Activated B cell treated with CpG ODN at 0.5 μM for 24 hours (primary cell): ENCODE data around the gene PAK1. TPM values are rescaled to one million over a fixed set of nuclear protein-coding genes. Genes with fewer than 3 reads are reported as not detected.

Source experiments
- ATAC-seq: fragments of 200-7000 bp; cut with Tn5 transposase; one replicate; pipeline ENCODE4 v1.10.0; 2021; ENCODE audit warnings: low read depth, mild to moderate bottlenecking, moderate library complexity
- CTCF ChIA-PET: fragments of 350-600 bp; sonication (Branson Sonifier 250); formaldehyde crosslinking; loops from one replicate; lab custom pipeline; 2021; ENCODE audit warnings: antibody characterized with exemption; lab: Charles Lee
- POLR2A ChIA-PET: fragments of 350-600 bp; sonication (Branson Sonifier 250); formaldehyde crosslinking; loops from one replicate; lab custom pipeline; 2021; ENCODE audit warnings: antibody characterized with exemption; lab: Charles Lee
- DNase-seq: peaks from one replicate; pipeline ENCODE4 v3.0.0; 2022
- H3K27ac Mint-ChIP-seq: one replicate; pipeline ENCODE4 v1.8.0; 2020; ENCODE audit warnings: mixed read lengths
- H3K27me3 Mint-ChIP-seq: one replicate; pipeline ENCODE4 v1.8.0; 2021; ENCODE audit warnings: mixed read lengths
- H3K36me3 Mint-ChIP-seq: one replicate; pipeline ENCODE4 v1.8.0; 2021; ENCODE audit warnings: low read depth, mixed read lengths
- H3K4me1 Mint-ChIP-seq: one replicate; pipeline ENCODE4 v1.8.0; 2021; ENCODE audit warnings: mixed read lengths
- H3K4me3 Mint-ChIP-seq: one replicate; pipeline ENCODE4 v1.8.0; 2020; ENCODE audit warnings: mild to moderate bottlenecking, mixed read lengths
- H3K9me3 Mint-ChIP-seq: one replicate; pipeline ENCODE4 v1.8.0; 2020; ENCODE audit warnings: mixed read lengths
- intact Hi-C: fragments of 100-400 bp; cut with micrococcal nuclease; formaldehyde crosslinking; loops from one replicate; pipeline ENCODE4 v1.15.1; 2024
- total RNA-seq: library from RNA; stranded (reverse); gene quantifications from 2 replicates; pipeline ENCODE4 v1.2.3, GENCODE V29; 2022
- TF ChIP-seq, protein P1 (sequence below): fragments of 200-600 bp; IDR thresholded peaks from one replicate; pipeline ENCODE4 v1.8.0; 2022; ENCODE audit warnings: antibody characterized with exemption, mild to moderate bottlenecking

The PAK1 gene
- total RNA-seq, 1 donor from 2014 or later: 21.1 TPM

DNA sequence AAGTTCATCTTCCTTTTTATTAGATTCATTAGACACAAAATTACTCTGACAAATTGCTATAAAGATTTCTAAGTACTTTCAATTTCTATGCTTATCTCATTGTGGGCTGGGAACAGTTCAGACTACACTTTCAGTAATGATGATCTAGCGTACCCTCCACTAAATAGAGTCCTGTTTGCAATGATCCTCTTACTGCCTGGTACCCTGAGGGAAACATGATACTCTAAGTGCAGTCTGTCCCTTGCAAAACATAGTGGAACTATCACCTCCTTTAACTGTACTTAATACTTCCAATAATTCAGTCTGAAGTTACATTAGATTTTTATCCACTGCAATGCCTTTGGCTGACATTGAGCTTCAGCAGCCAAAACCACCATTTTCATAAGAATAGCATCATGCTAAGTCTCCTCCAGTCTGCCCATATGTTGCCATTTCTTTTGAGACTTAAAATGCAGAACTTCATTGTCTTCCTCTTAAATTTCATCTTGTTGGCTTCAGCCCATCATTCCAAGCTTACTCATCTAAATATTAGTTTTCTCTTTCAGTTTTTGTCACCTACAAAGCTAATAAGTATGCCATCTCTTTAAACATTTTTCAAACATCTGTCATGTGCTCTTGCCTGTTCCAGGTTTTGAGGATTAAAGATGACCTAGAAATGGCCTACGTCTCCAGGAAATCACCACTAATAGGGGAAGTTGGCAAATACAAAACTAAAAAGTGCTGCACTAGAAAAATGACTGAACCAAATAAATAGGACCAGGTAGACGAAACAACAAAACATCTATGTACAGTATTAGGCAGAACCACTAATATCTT lies 55.5 kb downstream of the PAK1 start:
- POLR2A ChIA-PET: no interaction called here
- DNase-seq (no peak), ATAC-seq (no peak)
- Mint-ChIP-seq H3K9me3 (no peaks in the 10 kb centered on the region), H3K4me1 (peaks cover 4% of the 10 kb centered on the region), H3K27ac (no peak overlapping the region), H3K27me3 (peaks cover 2% of the 10 kb centered on the region), H3K36me3 (no peaks in the 10 kb centered on the region), H3K4me3 (no peak overlapping the region)
- CTCF ChIA-PET: no interaction called here
- TF ChIP-seq, protein P1, sequence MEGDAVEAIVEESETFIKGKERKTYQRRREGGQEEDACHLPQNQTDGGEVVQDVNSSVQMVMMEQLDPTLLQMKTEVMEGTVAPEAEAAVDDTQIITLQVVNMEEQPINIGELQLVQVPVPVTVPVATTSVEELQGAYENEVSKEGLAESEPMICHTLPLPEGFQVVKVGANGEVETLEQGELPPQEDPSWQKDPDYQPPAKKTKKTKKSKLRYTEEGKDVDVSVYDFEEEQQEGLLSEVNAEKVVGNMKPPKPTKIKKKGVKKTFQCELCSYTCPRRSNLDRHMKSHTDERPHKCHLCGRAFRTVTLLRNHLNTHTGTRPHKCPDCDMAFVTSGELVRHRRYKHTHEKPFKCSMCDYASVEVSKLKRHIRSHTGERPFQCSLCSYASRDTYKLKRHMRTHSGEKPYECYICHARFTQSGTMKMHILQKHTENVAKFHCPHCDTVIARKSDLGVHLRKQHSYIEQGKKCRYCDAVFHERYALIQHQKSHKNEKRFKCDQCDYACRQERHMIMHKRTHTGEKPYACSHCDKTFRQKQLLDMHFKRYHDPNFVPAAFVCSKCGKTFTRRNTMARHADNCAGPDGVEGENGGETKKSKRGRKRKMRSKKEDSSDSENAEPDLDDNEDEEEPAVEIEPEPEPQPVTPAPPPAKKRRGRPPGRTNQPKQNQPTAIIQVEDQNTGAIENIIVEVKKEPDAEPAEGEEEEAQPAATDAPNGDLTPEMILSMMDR: no peak
- intact Hi-C loops: no loop called here

DNA sequence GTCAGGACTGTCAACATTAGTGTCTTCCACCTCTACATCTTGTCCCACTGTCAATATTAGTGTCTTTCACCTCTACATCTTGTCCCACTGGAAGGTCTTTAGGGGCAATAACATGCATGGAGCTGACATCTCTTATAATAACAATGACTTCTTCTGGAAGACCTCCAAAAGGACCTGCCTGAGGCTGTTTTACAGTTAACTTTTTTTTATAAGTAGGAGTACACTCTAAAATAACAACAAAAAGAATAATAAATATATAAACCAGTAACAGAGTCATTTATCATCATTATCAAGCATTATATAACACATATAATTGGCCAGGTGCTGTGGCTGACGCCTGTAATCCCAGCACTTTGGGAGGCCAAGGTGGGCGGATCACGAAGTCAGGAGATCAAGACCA lies 57.5 kb downstream of the PAK1 start:
- Mint-ChIP-seq H3K4me3 (no peak overlapping the region), H3K36me3 (peaks cover 1% of the 10 kb centered on the region), H3K27me3 (peaks cover 2% of the 10 kb centered on the region), H3K27ac (no peak overlapping the region), H3K4me1 (peaks cover 11% of the 10 kb centered on the region), H3K9me3 (no peaks in the 10 kb centered on the region)
- TF ChIP-seq, protein P1: no peak
- intact Hi-C loops: no loop called here
- DNase-seq (no peak), ATAC-seq (no peak)
- POLR2A ChIA-PET: no interaction called here
- CTCF ChIA-PET: no interaction called here

DNA sequence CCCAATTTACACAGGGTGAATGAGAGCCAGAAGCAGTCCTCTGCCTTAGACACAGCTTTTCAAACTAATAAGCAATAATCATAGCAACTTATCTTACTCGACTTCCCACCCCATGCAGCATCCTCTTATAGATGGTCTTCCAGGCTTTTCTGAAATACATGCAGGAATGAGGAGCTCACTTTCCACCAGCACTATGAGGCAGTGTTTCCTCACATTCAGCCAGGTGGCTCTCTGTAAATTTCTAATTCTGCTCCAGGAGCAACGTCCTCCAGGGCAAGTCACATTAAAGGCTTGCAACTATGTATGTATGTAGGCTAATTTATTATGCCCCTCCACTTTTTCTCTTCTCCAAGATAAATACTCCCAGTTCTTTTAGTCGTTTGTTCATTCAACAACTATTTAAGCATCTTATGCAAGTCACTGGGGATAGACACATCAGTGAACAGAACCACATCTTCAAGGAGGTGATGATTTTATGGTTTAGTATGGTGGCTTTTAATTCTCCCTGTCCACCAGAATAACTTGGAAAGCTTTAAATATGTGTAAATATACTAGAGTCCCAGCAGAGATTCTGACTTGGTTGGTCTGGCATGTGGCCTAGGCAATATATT lies 59.9 kb downstream of the PAK1 start:
- CTCF ChIA-PET: interaction anchor here (1.1 kb wide), 1 partner anchor 134 kb away, joined by 3 read pairs; no protein-coding TSS in a partner anchor
- Mint-ChIP-seq H3K27ac (no peak overlapping the region), H3K4me1 (peaks cover 27% of the 10 kb centered on the region), H3K27me3 (no peaks in the 10 kb centered on the region), H3K4me3 (no peak overlapping the region), H3K36me3 (peaks cover 1% of the 10 kb centered on the region), H3K9me3 (no peaks in the 10 kb centered on the region)
- intact Hi-C loops: loop anchor here (5.0 kb wide), 2 partner anchors 133 to 552 kb away; partner anchors contain the start of gene ACER3
- TF ChIP-seq, protein P1: no peak
- DNase-seq (no peak), ATAC-seq (no peak)
- POLR2A ChIA-PET: no interaction called here

DNA sequence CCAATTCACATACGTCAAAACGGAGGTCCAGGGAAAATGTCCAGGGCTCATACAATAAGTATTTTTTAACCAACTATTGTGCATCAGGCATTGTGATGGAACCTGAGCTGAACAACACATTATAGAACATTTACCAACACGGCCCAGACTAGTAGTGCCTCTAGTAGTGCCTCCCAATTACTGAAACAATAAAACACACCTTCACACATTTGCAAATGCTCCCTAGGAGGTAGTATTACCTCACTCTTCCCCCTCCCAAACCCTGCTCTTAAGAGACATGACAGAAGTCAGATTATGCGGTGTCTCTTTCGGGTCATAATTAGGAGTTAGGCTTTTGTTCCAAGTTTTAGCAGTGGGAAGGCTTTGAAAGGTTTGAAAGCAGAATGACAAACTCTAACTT lies 61.1 kb downstream of the PAK1 start:
- no peak for DNase-seq
- H3K27me3 Mint-ChIP-seq: no peaks in the 10 kb centered on the region

More for the DNA sequence above, 61.1 kb downstream of the PAK1 start:
- intact Hi-C loops: loop anchor here (5.0 kb wide), 2 partner anchors 134 to 551 kb away; partner anchors contain the start of gene ACER3
- H3K4me3 Mint-ChIP-seq: no peak overlapping the region
- TF ChIP-seq, protein P1: no peak
- no peak for ATAC-seq
- no peaks in the 10 kb centered on the region for H3K9me3 Mint-ChIP-seq
- CTCF ChIA-PET: interaction anchor here (1.4 kb wide), 1 partner anchor 14 kb away, joined by 3 read pairs; no protein-coding TSS in a partner anchor
- POLR2A ChIA-PET: no interaction called here
- peaks cover 23% of the 10 kb centered on the region for H3K4me1 Mint-ChIP-seq
- H3K36me3 Mint-ChIP-seq: peaks cover 1% of the 10 kb centered on the region
- H3K27ac Mint-ChIP-seq: no peak overlapping the region
